Measurements from ENCODE around the gene SEMG2.

GRCh38 chr20:45218636-45219035, 2.5 kb upstream of the SEMG2 start:
- TF ChIP-seq CTCF (IDR thresholded peaks at IDR 0.05) (no peak), POLR2A (IDR thresholded peaks at IDR 0.05) (no peak)

All from uterus (tissue), 2 donors.